ENCODE data around the gene AXDND1. TPM values are rescaled to one million over a fixed set of nuclear protein-coding genes. Genes with fewer than 3 reads are reported as not detected.

AXDND1 gene
- total RNA-seq = 0.26 TPM in 1 of 2 replicates, not detected in the other

GRCh38 chr1:179365342-179366092, at the start of gene AXDND1:
TSS of gene AXDND1 (plus strand) at chr1:179365971. CDS start at chr1:179366510, 539 bp downstream.
- peak within 1 kb of the TSS; percentile 74 for H3K4me3 ChIP-seq (ENCODE audit: low read depth, low read length)
- FAIRE-seq (no peak), DNase-seq (ENCODE audit: low read depth) (peak; percentile 60)
- H3K36me3 ChIP-seq (ENCODE audit: control insufficient read depth, insufficient read depth, low read length) = no peaks in the 10 kb centered on the region
- H3K27me3 ChIP-seq (ENCODE audit: control insufficient read depth, insufficient read depth, low read length) = no peaks in the 10 kb centered on the region
- TF ChIP-seq CTCF (IDR thresholded peaks at IDR 0.05; ENCODE audit: insufficient read depth, low read length, severe bottlenecking) = no peak

- H3K36me3 ChIP-seq (ENCODE audit: control insufficient read depth, insufficient read depth, low read length) = no peaks in the 10 kb centered on the region
These were observed 47.3 kb upstream of the AXDND1 start for GRCh38 chr1:179318491-179318890.

GRCh38 chr1:179321533-179322216, 44.1 kb upstream of the AXDND1 start:
- no peaks in the 10 kb centered on the region for H3K36me3 ChIP-seq (ENCODE audit: control insufficient read depth, insufficient read depth, low read length)
- DNase-seq (ENCODE audit: low read depth) (no peak), FAIRE-seq (no peak)
- H3K27me3 ChIP-seq (ENCODE audit: control insufficient read depth, insufficient read depth, low read length) = no peaks in the 10 kb centered on the region
- H3K4me3 ChIP-seq (ENCODE audit: low read depth, low read length) = no peak overlapping the region
- TF ChIP-seq CTCF (IDR thresholded peaks at IDR 0.05; ENCODE audit: insufficient read depth, low read length, severe bottlenecking) = no peak

More at GRCh38 chr1:179318491-179318890, 47.3 kb upstream of the AXDND1 start:
- H3K27me3 ChIP-seq (ENCODE audit: control insufficient read depth, insufficient read depth, low read length) = no peaks in the 10 kb centered on the region
- FAIRE-seq (no peak), DNase-seq (ENCODE audit: low read depth) (no peak)
- no peak for TF ChIP-seq CTCF (IDR thresholded peaks at IDR 0.05; ENCODE audit: insufficient read depth, low read length, severe bottlenecking)
- no peak overlapping the region for H3K4me3 ChIP-seq (ENCODE audit: low read depth, low read length)

- no peak overlapping the region for H3K4me3 ChIP-seq (ENCODE audit: low read depth, low read length)
- H3K36me3 ChIP-seq (ENCODE audit: control insufficient read depth, insufficient read depth, low read length) = no peaks in the 10 kb centered on the region
- H3K27me3 ChIP-seq (ENCODE audit: control insufficient read depth, insufficient read depth, low read length) = no peaks in the 10 kb centered on the region
- no peak for FAIRE-seq
- TF ChIP-seq CTCF (IDR thresholded peaks at IDR 0.05; ENCODE audit: insufficient read depth, low read length, severe bottlenecking) = no peak
- DNase-seq (ENCODE audit: low read depth) = no peak
These were observed 43.2 kb upstream of the AXDND1 start for GRCh38 chr1:179322557-179322956.

DNA sequence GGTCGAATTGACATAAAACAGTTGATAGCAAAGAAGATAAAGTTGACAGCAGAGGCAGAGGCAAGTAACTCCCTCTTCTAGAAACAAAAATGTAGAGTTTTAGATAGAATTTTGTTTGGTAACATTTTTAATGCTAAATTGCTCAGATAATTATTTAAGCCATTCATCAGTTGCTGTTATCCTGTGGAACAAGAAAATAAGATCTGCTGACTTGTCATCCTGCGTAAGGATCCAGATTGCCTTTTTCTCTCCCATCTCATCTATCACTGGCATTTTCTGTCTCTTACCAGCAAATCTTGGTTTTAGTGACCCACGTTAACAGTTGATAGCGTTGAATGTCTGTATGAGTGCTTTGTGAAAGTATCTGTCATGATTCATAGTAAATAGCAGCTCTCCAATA, 42.3 kb upstream of the AXDND1 start:
- DNase-seq (ENCODE audit: low read depth) (no peak), FAIRE-seq (no peak)
- H3K4me3 ChIP-seq (ENCODE audit: low read depth, low read length) = no peak overlapping the region
- no peaks in the 10 kb centered on the region for H3K27me3 ChIP-seq (ENCODE audit: control insufficient read depth, insufficient read depth, low read length)
- TF ChIP-seq CTCF (IDR thresholded peaks at IDR 0.05; ENCODE audit: insufficient read depth, low read length, severe bottlenecking) = no peak
- no peaks in the 10 kb centered on the region for H3K36me3 ChIP-seq (ENCODE audit: control insufficient read depth, insufficient read depth, low read length)
